Ammon's horn (tissue), 1 donor: ENCODE measurements around the gene ITK.

Experiments
- DNase-seq: peaks from one replicate; pipeline ENCODE4 v3.0.0-alpha.2; 2016; ENCODE audit warnings: low spot score

The ITK gene

DNA sequence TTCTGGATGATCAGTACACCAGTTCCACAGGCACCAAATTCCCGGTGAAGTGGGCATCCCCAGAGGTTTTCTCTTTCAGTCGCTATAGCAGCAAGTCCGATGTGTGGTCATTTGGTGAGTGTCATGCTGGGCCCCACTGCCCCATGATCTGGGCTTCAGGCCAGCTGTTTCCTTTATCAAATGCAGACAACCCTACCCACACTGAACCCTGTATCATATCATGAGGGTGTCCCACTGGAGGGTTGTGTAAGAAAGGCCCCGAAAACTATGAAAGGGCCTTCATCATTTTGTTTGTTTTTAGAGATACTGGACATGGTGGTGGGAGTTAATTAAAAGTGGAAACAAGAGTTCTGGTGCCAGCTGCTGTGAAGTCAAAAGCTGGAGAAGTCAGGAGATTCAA is 65.2 kb downstream of the ITK start:
- DNase-seq, result no peak

- no peak for DNase-seq
These were observed 66.6 kb downstream of the ITK start for GRCh38 chr5:157247267-157247666.

DNA sequence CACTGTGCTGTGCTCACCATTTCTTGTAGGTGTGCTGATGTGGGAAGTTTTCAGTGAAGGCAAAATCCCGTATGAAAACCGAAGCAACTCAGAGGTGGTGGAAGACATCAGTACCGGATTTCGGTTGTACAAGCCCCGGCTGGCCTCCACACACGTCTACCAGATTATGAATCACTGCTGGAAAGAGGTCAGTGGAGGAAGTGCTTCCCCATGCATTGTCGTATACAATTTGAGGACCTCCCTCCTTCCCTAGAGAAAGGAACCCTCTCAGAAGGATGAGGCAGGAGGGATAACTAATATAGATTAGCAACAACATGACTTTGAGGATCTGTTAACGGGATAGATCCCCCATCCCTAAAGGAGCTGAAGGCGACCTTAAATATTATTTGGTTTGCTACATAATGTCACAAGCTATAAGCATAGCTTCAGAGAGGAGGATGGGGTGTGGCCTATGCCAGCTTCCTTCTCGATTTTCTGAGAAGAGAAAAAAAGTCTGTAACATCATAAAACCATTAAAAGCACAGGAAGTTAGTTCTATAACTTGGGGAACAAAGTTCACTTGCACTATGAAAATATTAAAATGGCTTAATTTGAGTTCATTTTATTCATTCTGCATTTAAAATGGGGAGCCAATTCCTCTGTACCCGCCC is 68.3 kb downstream of the ITK start:
- DNase-seq, result no peak

DNA sequence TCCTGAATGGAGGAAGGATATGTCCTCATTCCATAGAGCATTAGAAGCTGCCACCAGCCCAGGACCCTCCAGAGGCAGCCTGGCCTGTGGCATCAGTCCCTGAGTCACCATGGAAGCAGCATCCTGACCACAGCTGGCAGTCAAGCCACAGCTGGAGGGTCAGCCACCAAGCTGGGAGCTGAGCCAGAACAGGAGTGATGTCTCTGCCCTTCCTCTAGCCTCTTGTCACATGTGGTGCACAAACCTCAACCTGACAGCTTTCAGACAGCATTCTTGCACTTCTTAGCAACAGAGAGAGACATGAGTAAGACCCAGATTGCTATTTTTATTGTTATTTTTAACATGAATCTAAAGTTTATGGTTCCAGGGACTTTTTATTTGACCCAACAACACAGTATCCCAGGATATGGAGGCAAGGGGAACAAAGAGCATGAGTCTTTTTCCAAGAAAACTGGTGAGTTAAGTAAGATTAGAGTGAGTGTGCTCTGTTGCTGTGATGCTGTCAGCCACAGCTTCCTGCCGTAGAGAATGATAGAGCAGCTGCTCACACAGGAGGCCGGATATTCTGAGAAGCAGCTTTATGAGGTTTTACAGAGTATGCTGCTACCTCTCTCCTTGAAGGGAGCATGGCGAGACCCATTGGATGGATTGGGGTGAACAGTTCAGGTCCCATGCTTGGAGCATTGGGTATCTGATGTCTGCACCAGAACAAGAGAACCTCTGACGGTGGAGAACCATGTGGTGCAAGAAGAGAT is 72.2 kb downstream of the ITK start:
- peak; percentile 9 for DNase-seq

GRCh38 chr5:157253547-157253946 is 72.9 kb downstream of the ITK start:
- DNase-seq, result peak; percentile 67

DNA sequence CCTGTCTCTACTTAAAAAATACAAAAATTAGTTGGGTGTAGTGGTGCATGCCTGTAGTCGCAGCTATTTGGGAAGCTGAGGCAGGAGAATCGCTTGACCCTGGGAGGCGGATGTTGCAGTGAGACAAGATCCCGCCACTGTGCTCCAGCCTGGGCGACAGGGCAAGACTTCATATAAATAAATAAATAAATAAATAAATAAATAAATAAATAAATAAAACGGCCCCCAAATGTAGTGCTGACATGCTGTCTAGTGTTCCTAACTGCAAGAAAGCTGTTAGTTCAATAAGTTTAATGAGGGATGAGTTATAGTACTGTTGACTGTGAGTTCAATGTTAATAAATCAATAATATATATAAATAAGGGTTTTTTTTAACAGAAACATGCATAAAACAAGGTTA is 77.8 kb downstream of the ITK start:
- DNase-seq, result no peak

GRCh38 chr5:157259699-157260098 is 79.1 kb downstream of the ITK start:
- DNase-seq, result no peak

DNA sequence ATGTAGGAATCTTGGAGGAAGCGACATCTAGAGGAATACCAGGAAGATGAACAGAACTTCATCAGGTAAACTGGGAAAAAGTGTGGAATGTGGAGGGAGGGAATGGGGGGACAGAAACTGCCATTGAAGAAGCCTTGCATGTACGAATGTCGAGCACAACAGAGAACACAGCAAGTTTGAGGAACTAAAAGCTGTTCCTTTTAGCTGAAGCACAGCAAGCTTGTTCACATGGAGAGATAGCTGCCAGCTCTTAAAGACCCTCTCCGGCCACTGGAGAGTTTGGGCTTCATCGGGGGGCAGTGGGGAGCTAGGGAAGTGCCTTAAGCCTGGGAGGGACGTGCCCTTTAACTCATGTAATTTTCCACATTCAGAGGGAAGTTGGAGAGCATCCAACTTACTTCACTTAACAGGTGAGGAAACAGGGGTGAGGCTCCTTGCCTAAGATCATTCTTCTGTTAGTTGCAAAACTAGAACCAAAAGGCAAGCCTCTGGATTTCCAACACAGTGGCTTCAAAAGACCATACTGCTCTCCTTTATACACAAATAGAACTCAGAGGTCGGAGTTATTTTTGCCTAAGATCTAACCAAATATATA is 83.0 kb downstream of the ITK start:
- no peak for DNase-seq

DNA sequence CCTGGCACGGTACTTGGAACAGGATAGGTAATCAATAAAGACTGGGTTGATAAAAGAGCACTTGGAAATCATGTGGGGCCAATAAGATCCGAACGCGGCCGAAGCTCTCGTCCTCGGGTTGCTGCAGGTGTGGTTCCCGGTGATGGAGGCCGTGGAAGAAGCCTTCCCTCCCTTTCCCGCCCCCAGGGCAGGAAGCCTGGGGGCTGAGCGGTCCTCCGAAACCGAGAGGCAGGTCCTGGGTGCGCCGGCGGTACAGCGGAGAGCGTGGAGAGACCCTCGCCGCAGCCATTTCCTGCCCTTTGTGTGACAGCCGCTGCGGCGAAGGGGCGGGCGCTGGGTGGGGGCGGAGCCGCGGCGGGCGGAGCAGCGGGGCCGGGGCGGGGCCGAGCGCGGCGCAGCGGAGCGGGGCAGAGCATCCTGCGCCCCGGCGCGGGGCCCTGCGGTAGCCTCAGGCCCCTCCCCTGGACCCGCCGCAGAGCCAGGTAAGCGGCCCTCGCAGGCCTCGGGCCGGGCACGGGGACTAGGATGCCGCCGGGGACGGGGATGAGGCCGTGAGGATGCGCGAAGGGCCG is 85.2 kb downstream of the ITK start, which contains the start of gene CYFIP2:
CYFIP2 (plus strand) TSS at position 410 of the 572 bp plus-strand sequence. CDS start 19,239 bp downstream, outside the sequence.
- peak; percentile 75 for DNase-seq

DNA sequence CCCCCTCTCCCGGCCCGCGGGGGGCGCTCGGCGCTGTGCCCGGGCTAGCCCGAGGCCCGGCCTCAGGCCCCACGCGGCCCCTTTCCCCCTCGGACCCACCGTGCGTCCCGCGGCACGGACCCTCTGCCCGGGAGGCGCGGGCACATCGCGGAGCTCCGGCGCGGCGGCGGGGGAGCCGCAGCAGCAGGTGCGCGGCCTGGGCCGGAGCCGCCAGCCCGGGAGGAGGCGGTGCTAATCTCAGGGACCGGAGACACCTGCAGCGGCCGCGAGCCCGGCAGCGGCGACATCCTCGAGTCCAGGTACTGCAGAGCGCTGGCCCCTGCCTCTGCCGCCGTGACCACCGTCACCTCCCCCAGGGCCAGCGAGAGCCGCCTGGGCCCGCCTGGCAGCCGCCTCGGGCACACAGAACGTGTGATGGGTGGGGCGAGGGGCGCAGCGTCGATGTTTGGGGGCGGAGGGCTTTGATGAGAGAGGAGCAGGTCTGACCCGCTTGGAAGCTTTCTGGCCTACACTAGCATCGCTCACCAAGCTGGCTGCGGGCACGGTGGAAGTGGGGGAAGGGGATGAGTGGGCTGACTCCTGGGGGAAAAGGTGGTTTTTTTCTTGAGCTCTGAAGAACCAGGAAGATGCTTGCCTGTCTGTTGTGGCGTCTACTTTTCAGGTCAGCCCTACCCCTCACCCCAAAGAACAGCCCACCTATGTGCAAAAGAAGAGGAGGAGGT is 85.8 kb downstream of the ITK start:
- DNase-seq, result no peak

DNA sequence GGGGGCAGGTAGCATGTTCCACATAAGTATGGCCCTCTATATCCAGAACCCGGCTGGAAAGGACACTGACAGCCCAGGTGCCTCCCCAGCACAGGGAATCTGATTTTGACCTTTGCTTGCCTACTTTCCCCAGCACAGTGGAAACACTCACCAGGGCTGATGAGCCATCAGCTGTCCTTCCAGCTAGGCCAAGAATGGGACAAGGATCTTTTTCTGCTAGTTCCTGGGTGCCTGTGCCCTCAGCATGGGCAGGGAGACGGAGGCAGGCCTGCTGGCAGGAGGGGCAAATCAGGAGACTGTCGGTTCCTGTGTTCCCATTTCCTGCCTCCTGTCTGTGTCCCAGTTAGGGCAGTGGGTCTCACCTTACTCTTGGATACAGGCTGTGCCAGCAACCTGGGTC is 86.4 kb downstream of the ITK start:
- no peak for DNase-seq

GRCh38 chr5:157267761-157268480 is 87.3 kb downstream of the ITK start:
- DNase-seq, result no peak

GRCh38 chr5:157269165-157269671 is 88.6 kb downstream of the ITK start:
- DNase-seq, result no peak

DNA sequence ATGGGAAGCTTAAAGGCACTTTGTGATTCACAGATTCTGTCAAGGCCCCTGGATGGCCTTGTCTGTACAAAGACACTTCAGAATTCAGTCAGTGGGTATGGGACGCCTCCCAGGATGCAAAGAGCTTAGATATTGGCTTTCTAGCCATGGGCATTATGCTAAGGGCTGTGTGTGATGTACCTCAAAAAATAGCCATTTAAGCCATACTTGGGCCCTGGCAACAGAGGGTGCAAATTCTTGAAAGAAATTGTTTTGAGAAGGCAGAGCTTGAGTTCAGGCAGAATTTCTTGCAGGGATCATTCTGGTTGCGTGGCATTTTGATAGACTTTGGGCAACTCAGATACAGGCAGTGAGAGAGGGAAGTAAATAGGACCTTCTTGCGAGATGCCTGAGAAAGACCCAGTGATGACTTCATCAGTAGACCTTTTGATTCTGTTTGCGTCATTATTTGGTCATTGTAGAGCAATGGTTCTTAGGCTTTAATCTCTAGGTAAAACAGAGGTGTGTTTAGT is 89.2 kb downstream of the ITK start:
- no peak for DNase-seq

DNA sequence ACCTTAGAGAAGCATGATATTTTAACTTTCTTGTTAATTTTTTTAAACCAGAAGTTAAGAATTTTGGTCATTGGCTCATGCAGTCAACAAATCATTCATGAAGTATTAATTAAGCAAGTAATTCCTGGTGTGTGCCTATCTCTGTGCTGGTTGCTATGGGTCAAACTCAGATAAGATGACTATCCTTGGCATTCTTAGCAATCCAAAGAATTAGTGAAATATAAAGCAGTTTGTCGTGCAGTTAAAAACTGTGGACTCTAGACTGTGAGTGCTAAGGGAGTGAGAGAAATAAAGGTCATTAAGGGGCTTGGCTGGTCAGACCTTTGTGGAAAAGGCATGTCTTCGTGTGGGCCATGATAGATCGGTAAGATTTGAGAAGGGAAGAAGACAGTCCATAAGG is 90.1 kb downstream of the ITK start:
- DNase-seq, result no peak

DNA sequence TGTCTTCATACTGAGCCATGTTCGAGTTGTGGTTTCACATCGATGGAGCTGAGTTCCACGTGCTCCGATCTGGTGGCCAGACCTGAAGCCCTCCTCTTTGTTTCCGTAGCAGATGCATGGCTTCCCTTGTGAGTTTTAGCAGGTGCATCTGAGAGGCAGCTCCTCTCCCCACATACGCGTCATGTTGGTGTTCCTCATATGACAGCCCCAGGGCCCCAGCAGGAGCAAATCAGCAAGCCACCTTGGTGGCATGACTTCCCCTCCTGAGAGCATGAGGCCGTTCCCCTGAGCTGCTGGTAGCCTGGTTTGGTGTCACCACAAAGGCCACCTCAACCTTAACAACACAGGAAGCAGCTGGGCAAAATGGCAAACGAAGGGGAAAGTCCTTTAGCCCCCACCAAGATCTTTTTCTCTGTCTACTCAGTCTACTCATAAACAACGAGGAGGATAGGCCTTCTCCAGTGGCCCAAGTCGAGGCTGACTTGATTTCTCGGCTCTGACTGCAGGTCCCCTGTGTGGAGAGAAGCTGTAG is 91.2 kb downstream of the ITK start:
- no peak for DNase-seq

GRCh38 chr5:157273131-157273556 is 92.5 kb downstream of the ITK start:
- DNase-seq, result no peak

- no peak for DNase-seq
These were observed 94.8 kb downstream of the ITK start for GRCh38 chr5:157275403-157275802.

DNA sequence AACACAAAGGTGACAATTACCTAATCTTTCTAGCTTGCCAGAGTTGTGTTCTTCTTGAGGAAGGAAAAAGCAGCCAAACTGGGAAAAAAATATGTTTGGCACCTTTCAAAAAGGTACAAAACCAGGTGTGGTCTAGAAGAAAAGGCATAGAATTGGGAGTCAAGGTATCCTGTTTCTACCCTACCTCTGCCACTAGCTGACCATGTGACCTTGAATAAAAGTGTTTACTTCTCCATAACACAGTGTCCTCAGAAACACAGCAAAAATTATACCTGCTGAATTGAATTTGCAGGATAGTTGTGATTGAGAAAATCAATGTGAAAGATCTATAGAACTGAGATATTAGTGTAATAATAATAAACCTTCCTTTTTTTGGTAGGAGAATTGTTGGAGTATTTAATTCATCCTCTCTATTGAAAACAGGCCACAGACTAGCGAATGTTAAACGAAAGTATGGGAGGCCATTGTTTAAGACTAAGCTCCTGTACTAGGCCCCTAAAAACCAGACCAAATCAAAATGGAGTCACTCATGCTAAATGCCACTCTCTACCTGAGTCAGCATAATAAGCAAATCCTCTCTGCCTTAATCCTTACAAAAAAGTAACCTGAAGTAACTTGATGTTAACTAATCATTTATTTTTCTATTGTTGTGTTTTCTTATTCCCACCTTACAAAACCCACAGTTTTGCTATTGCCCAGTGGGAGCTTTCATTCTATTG is 97.8 kb downstream of the ITK start:
- DNase-seq, result no peak

DNA sequence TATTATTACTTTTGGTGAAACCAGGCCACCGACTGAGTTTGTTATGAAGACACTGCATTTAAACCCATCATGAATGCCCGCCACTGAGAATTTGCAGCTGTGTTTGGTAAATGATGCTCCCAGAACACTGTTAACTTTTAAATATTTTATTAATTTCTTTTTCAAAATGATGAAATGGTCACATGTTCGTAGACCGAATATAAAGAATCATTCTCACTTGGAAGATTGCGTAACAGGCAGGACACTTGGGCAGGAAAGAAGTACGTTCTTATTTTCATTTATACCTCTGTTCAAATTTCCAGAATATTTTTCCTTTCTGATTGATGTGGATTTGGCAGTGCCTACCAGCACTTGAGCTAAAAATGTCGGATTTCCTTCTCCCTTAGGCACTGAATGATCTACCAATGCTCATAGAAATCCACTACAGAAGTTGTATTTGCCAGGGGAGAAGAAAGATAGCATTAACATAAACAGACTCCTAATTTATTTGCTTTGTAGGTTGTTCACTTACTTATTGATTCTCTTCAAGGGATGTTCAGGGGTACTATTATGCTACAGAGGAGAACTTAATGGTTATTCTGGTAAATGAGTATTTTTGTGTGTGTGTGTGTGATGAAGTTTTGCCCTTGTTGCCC is 99.1 kb downstream of the ITK start:
- no peak for DNase-seq
